Lower leg skin (tissue), 4 donors: Measurements from ENCODE around the gene MAP3K5. TPM values are rescaled to one million over a fixed set of nuclear protein-coding genes. Genes with fewer than 3 reads are reported as not detected.

ENCODE experiments used
- DNase-seq, 2 donors: peaks; one replicate each; pipeline ENCODE4 v3.0.0-alpha.2; 2019; ENCODE audit warnings: low spot score in 2 of 2
- H3K4me3 ChIP-seq: fragments of 200-600 bp; sonication (generic); 2 replicates; pipeline ENCODE4 v1.5.1; 2017; ENCODE audit warnings: mild to moderate bottlenecking, low read depth; ENCODE audit not compliant: poor library complexity, severe bottlenecking
- CTCF ChIP-seq, 3 donors: fragments of 450-650 bp; IDR thresholded peaks; one replicate each; pipeline ENCODE4 v1.5.1; 2016; ENCODE audit warnings: antibody characterized with exemption in 3 of 3, mild to moderate bottlenecking in 3 of 3, moderate library complexity in 2 of 3
- POLR2A ChIP-seq, 2 donors: fragments of 450-650 bp; IDR thresholded peaks; one replicate each; pipeline ENCODE4 v1.6.1; 2016 to 2017; ENCODE audit warnings: antibody characterized with exemption in 2 of 2, mild to moderate bottlenecking in 1 of 2, moderate library complexity in 1 of 2
- WGBS, 2 donors: methylation state at CpG; one replicate each; pipeline ENCODE4 v1.1.5; 2018; 5-methylcytosine and 5-hydroxymethylcytosine counted together
- intact Hi-C: fragments of 100-400 bp; cut with DNase I; formaldehyde crosslinking; loops from one replicate; pipeline ENCODE4 v1.15.0; 2023; ENCODE audit warnings: low total_unique reads
- total RNA-seq, 4 donors: library from RNA; depleted of rRNA; stranded (reverse); fragments of >200 nt; gene quantifications; one replicate each; pipeline ENCODE4 v1.1.0, GENCODE V29; 2016

MAP3K5 gene
- total RNA-seq, 4 donors from 2014 or later, result 18.9 to 35.2 (median 27.0) TPM

GRCh38 chr6:136795996-136796395, 3.7 kb upstream of the MAP3K5 start:
- TF ChIP-seq CTCF (IDR thresholded peaks at IDR 0.05) (no peak), POLR2A (IDR thresholded peaks at IDR 0.05) (no peak)
- intact Hi-C loops, result no loop called here
- H3K4me3 ChIP-seq, result no peak overlapping the region
- no peak for DNase-seq
- WGBS, 2 donors, result 87 to 93% methylated on average over 5 of the region's 5 CpGs

GRCh38 chr6:136795386-136795785, 3.1 kb upstream of the MAP3K5 start:
- DNase-seq, result no peak
- H3K4me3 ChIP-seq, result no peak overlapping the region
- TF ChIP-seq POLR2A (IDR thresholded peaks at IDR 0.05) (no peak), CTCF (IDR thresholded peaks at IDR 0.05) (no peak)
- intact Hi-C loops, result no loop called here
- WGBS, 2 donors, result 85 to 88% methylated on average over 2 of the region's 2 CpGs

- H3K4me3 ChIP-seq, result no peak overlapping the region
- no peak for DNase-seq
- intact Hi-C loops, result loop anchor here (5.0 kb wide), 1 partner anchor 151 kb away; no protein-coding TSS in a partner anchor
- 23 to 25% methylated on average over 8 of the region's 8 CpGs for WGBS, 2 donors
- TF ChIP-seq CTCF (IDR thresholded peaks at IDR 0.05), result no peak
- TF ChIP-seq POLR2A (IDR thresholded peaks at IDR 0.05), result no peak
Measured at GRCh38 chr6:136793363-136793762, 1.1 kb upstream of the MAP3K5 start.

- 0% methylated on average over 14 to 17 of the region's 46 CpGs for WGBS, 2 donors
- no peak for DNase-seq
- H3K4me3 ChIP-seq, result peak overlapping the region; percentile 81
- intact Hi-C loops, result loop anchor here (5.0 kb wide), 1 partner anchor 150 kb away; no protein-coding TSS in a partner anchor
- no peak for TF ChIP-seq POLR2A (IDR thresholded peaks at IDR 0.05)
- no peak for TF ChIP-seq CTCF (IDR thresholded peaks at IDR 0.05)
Measured at GRCh38 chr6:136792095-136792409, 225 bp downstream of the MAP3K5 start.

- TF ChIP-seq CTCF (IDR thresholded peaks at IDR 0.05) (no peak), POLR2A (IDR thresholded peaks at IDR 0.05) (no peak)
- peak; percentile 36 to 93 for DNase-seq
Measured at GRCh38 chr6:136791296-136792094, 782 bp downstream of the MAP3K5 start.

More at GRCh38 chr6:136791296-136792094, 782 bp downstream of the MAP3K5 start:
- peak overlapping the region; percentile 81 for H3K4me3 ChIP-seq
- 5% methylated on average over 36 to 38 of the region's 62 CpGs for WGBS, 2 donors
- intact Hi-C loops, result loop anchor here (5.0 kb wide), 1 partner anchor 149 kb away; no protein-coding TSS in a partner anchor
